H1 (cell line): Measurements from ENCODE around the gene GPR37. TPM values are rescaled to one million over a fixed set of nuclear protein-coding genes. Genes with fewer than 3 reads are reported as not detected.

ENCODE experiments used
- CTCF ChIA-PET: fragments of 300-600 bp; sonication (Branson Sonifier 250); formaldehyde crosslinking; loops from one replicate; lab custom pipeline; 2021; ENCODE audit not compliant: partially characterized antibody; lab: Charles Lee
- POLR2A ChIA-PET: fragments of 300-600 bp; sonication (Branson Sonifier 250); formaldehyde crosslinking; loops from one replicate; lab custom pipeline; 2021; ENCODE audit warnings: inconsistent platforms; ENCODE audit not compliant: partially characterized antibody; lab: Charles Lee
- DNase-seq, 2 experiments: peaks; one replicate each; pipeline versions ENCODE4 v3.0.0 to v3.0.0-alpha.2; 2010 to 2022; ENCODE audit warnings: low spot score in 2 of 2, low read depth in 1 of 2, mixed read lengths in 1 of 2
- FAIRE-seq: peaks from 2 replicates; lab custom pipeline; 2011; peaks lifted over from hg19 to GRCh38; lab: Jason Lieb, UNC
- H2AFZ ChIP-seq: 2 replicates; pipeline ENCODE4 v1.8.1; 2012; ENCODE audit warnings: low read length, inconsistent platforms
- H2AK5ac ChIP-seq: 2 replicates; pipeline ENCODE4 v1.6.1; 2013; ENCODE audit warnings: low read depth, low read length
- H2BK120ac ChIP-seq: replicated peaks from 2 replicates; pipeline ENCODE3; 2013; ENCODE audit warnings: low read depth, low read length, inconsistent platforms
- H2BK12ac ChIP-seq: 2 replicates; pipeline ENCODE4 v1.6.1; 2013; ENCODE audit warnings: low read depth, low read length
- H2BK15ac ChIP-seq: 2 replicates; pipeline ENCODE4 v1.6.1; 2013; ENCODE audit warnings: low read length
- H2BK20ac ChIP-seq: 2 replicates; pipeline ENCODE4 v1.6.1; 2013; ENCODE audit warnings: low read length
- H2BK5ac ChIP-seq: 2 replicates; pipeline ENCODE4 v1.6.1; 2013; ENCODE audit warnings: low read depth, low read length
- H3K14ac ChIP-seq: 2 replicates; pipeline ENCODE4 v1.6.1; 2013; ENCODE audit warnings: inconsistent platforms; ENCODE audit not compliant: insufficient read length
- H3K18ac ChIP-seq: 2 replicates; pipeline ENCODE4 v1.6.1; 2013; ENCODE audit warnings: low read length; ENCODE audit errors: extremely low read depth
- H3K23ac ChIP-seq: 2 replicates; pipeline ENCODE4 v1.6.1; 2013; ENCODE audit warnings: inconsistent platforms; ENCODE audit not compliant: insufficient read length
- H3K23me2 ChIP-seq: 2 replicates; pipeline ENCODE4 v1.6.1; 2013; ENCODE audit warnings: low read depth, low read length
- H3K27ac ChIP-seq: 2 replicates; pipeline ENCODE4 v1.6.1; 2011; ENCODE audit warnings: low read depth, low read length, inconsistent platforms
- H3K27me3 ChIP-seq, 4 experiments: replicated peaks in 1 of 4; 1 replicate in 1 of 4; 2 replicates in 3 of 4; pipeline versions ENCODE4 v1.6.1 to v1.8.1; 2011 to 2013; ENCODE audit warnings: low read length in 3 of 4, mild to moderate bottlenecking in 3 of 4, inconsistent platforms in 2 of 4, mixed read lengths in 2 of 4, moderate library complexity in 1 of 4; ENCODE audit not compliant: control insufficient read depth in 3 of 4, insufficient read depth in 3 of 4; ENCODE audit errors: extremely low read depth in 1 of 4
- H3K36me3 ChIP-seq, 4 experiments: 2 replicates each; pipeline versions ENCODE4 v1.6.1 to v1.8.1; 2011 to 2013; ENCODE audit warnings: mild to moderate bottlenecking in 4 of 4, low read length in 3 of 4, moderate library complexity in 2 of 4, control low read depth in 1 of 4, inconsistent platforms in 1 of 4; ENCODE audit not compliant: insufficient read depth in 4 of 4, control insufficient read depth in 2 of 4
- H3K4ac ChIP-seq: replicated peaks from 2 replicates; pipeline ENCODE3; 2013; ENCODE audit warnings: low read length, low read depth, mixed read lengths, inconsistent platforms; ENCODE audit not compliant: insufficient read length
- H3K4me1 ChIP-seq, 4 experiments: replicated peaks in 1 of 4; 1 replicate in 1 of 4; 2 replicates in 3 of 4; pipeline versions ENCODE4 v1.6.1 to v1.8.1; 2011 to 2013; ENCODE audit warnings: low read length in 3 of 4, inconsistent platforms in 2 of 4, mixed read lengths in 1 of 4; ENCODE audit not compliant: insufficient read depth in 4 of 4, control insufficient read depth in 3 of 4
- H3K4me2 ChIP-seq, 2 experiments: 2 replicates each; pipeline versions ENCODE4 v1.6.1 to v1.8.1; 2011 to 2013; ENCODE audit warnings: low read depth in 2 of 2, low read length in 2 of 2, control low read depth in 1 of 2, inconsistent platforms in 1 of 2, mild to moderate bottlenecking in 1 of 2; ENCODE audit not compliant: insufficient read depth in 1 of 2
- H3K4me3 ChIP-seq, 4 experiments: fragments of 200-600, 300-600 bp in 1 of 4; sonication (generic), shearing (Covaris generic), sonication (Bioruptor Twin) in 1 of 4; 2 replicates each; pipeline versions ENCODE4 v1.5.1 to v1.8.1; 2011 to 2016; ENCODE audit warnings: low read length in 4 of 4, low read depth in 3 of 4, control low read depth in 2 of 4, inconsistent platforms in 2 of 4, mild to moderate bottlenecking in 2 of 4, mixed read lengths in 1 of 4, moderate library complexity in 1 of 4; ENCODE audit not compliant: insufficient read depth in 2 of 4; ENCODE audit errors: extremely low read depth in 1 of 4
- H3K56ac ChIP-seq: replicated peaks from 2 replicates; pipeline ENCODE3; 2013; ENCODE audit warnings: low read depth, mild to moderate bottlenecking, mixed read lengths, low read length, inconsistent platforms; ENCODE audit not compliant: insufficient read length
- H3K79me1 ChIP-seq: 2 replicates; pipeline ENCODE4 v1.6.1; 2013; ENCODE audit warnings: low read depth, low read length, control low read depth
- H3K79me2 ChIP-seq, 2 experiments: 2 replicates each; pipeline versions ENCODE4 v1.6.1 to v1.8.1; 2012 to 2013; ENCODE audit warnings: low read length in 2 of 2, mild to moderate bottlenecking in 2 of 2, inconsistent platforms in 1 of 2; ENCODE audit not compliant: insufficient read depth in 2 of 2, control insufficient read depth in 1 of 2
- H3K9ac ChIP-seq, 4 experiments: replicated peaks in 1 of 4; 1 replicate in 1 of 4; 2 replicates in 3 of 4; pipeline versions ENCODE4 v1.6.1 to v1.8.1; 2011 to 2013; ENCODE audit warnings: low read depth in 3 of 4, low read length in 3 of 4, control low read depth in 2 of 4, mild to moderate bottlenecking in 2 of 4, moderate library complexity in 2 of 4, inconsistent platforms in 1 of 4; ENCODE audit errors: extremely low read depth in 1 of 4
- H3K9me3 ChIP-seq, 2 experiments: 2 replicates each; pipeline versions ENCODE4 v1.6.1 to v1.8.1; 2012 to 2013; ENCODE audit warnings: mild to moderate bottlenecking in 2 of 2, moderate library complexity in 2 of 2, control low read depth in 1 of 2, inconsistent platforms in 1 of 2, low read depth in 1 of 2, low read length in 1 of 2, mixed read lengths in 1 of 2; ENCODE audit not compliant: insufficient read depth in 2 of 2
- H4K20me1 ChIP-seq, 2 experiments: replicated peaks in 1 of 2; 2 replicates each; pipeline versions ENCODE3 to v1.8.1; 2011 to 2013; ENCODE audit warnings: inconsistent platforms in 2 of 2, low read length in 2 of 2, mild to moderate bottlenecking in 1 of 2; ENCODE audit not compliant: insufficient read depth in 2 of 2, control insufficient read depth in 1 of 2
- H4K5ac ChIP-seq: 2 replicates; pipeline ENCODE4 v1.6.1; 2013; ENCODE audit warnings: low read length, low read depth, mixed read lengths, inconsistent platforms; ENCODE audit not compliant: insufficient read length
- H4K8ac ChIP-seq: 2 replicates; pipeline ENCODE4 v1.8.0; 2013; ENCODE audit warnings: mild to moderate bottlenecking, moderate library complexity, low read length, inconsistent platforms; ENCODE audit not compliant: insufficient read depth; ENCODE audit errors: extremely low read depth
- H4K91ac ChIP-seq: replicated peaks from 2 replicates; pipeline ENCODE3; 2013; ENCODE audit warnings: low read length, mixed read lengths, inconsistent platforms; ENCODE audit not compliant: insufficient read length
- BRCA1 ChIP-seq: IDR thresholded peaks from 2 replicates; pipeline ENCODE4 v1.6.1; 2012; ENCODE audit warnings: low read depth, low read length, improper control_type of control experiment
- EP300 ChIP-seq, 2 experiments: IDR thresholded peaks; 1 replicate in 1 of 2; 2 replicates in 1 of 2; pipeline ENCODE4 v1.6.1; 2011 to 2012; ENCODE audit warnings: low read depth in 2 of 2, low read length in 2 of 2, mild to moderate bottlenecking in 2 of 2, borderline replicate concordance in 1 of 2, inconsistent platforms in 1 of 2, moderate library complexity in 1 of 2
- GABPA ChIP-seq: IDR thresholded peaks from 2 replicates; pipeline ENCODE4 v1.6.1; 2011; ENCODE audit warnings: mild to moderate bottlenecking, low read length, moderate library complexity, borderline replicate concordance; ENCODE audit not compliant: insufficient read depth
- KDM4A ChIP-seq: IDR thresholded peaks from one replicate; pipeline ENCODE4 v1.7.1; 2012; ENCODE audit warnings: low read depth, mild to moderate bottlenecking, moderate library complexity, low read length, inconsistent platforms; ENCODE audit not compliant: severe bottlenecking
- RXRA ChIP-seq: IDR thresholded peaks from 2 replicates; pipeline ENCODE4 v1.6.1; 2011; ENCODE audit warnings: low read depth, mild to moderate bottlenecking, low read length, moderate library complexity; ENCODE audit not compliant: insufficient read depth
- WGBS, 2 experiments: shearing (Covaris generic) in 1 of 2; methylation state at CpG; one replicate each; pipeline versions ENCODE4 v1.1.6 to v1.1.7; 2013 to 2015; ENCODE audit warnings: low lambda C conversion rate in 2 of 2, mixed read lengths in 2 of 2, inconsistent platforms in 1 of 2, low coverage in 1 of 2, missing lambda C conversion rate in 1 of 2; ENCODE audit not compliant: insufficient replicate concordance in 2 of 2, insufficient coverage in 1 of 2, insufficient read length in 1 of 2; ENCODE audit errors: extremely low coverage in 1 of 2, missing lambda C conversion rate in 1 of 2; 5-methylcytosine and 5-hydroxymethylcytosine counted together
- polyA plus RNA-seq, 7 experiments: library from polyadenylated mRNA; depleted of rRNA in 3 of 7; stranded (reverse) in 5 of 7; unstranded in 2 of 7; fragments of >200 nt in 5 of 7; fragments of 200-250 nt in 2 of 7; gene quantifications; 1 replicate in 5 of 7; 2 replicates in 1 of 7; 4 replicates in 1 of 7; pipeline versions ENCODE4 v1.2.1 to v1.2.3, GENCODE V29; 2011 to 2013; ENCODE audit warnings: missing spikeins in 2 of 7, mixed read lengths in 2 of 7
- total RNA-seq: library from RNA; stranded (reverse); fragmentation: NEBNext Ultra II Directional; extraction: Animal tissue kit (Norgen Biotek cat#: 25700); gene quantifications from 2 replicates; pipeline ENCODE4 v1.2.1, GENCODE V29; 2021
- TF ChIP-seq, protein P1 (sequence below): IDR thresholded peaks from 2 replicates; pipeline ENCODE4 v1.6.1; 2012; ENCODE audit warnings: inconsistent platforms
- TF ChIP-seq, protein P2 (sequence below): IDR thresholded peaks from 2 replicates; pipeline ENCODE4 v1.6.1; 2012; ENCODE audit warnings: inconsistent platforms

GPR37 gene
- total and polyA plus RNA-seq, 2 of the 8 experiments (the other 6 are each of a cell fraction or from before 2014, with no cell fraction given) = 1.5 to 17.4 TPM

DNA sequence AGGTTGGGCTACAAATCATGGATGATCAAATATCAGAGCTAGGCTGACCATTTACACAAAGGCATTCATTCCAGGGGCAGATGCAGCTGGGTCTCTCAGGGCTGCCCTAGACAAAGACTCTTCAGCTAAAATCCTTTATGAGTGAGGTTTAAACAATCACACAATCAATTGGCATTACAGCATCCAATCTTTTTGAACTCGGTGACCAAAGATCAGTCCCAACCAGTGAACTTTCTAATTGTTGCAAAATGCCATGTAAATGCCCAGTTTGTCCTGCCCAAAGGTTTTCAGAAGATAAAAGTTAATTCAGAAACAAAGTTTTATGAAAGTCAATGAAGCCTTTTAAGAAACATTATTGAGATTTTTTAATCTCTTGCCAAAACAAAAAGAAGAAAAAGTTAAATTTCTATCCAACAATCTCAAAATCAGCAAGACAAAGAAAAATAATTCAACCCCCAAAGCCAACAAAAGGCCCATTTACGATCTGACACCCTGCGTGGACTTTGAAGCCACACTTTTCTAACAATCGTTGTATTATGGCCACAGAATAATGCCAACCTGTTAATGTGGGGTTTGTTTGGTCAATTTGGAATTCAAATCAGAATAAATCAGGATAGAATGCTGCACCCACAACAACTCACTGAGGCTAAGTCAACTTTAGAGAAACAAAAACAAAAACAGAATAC is 40.9 kb downstream of the GPR37 start:
- Histone ChIP-seq H3K27ac (no peak overlapping the region), H3K18ac (0 out of 2 replicates have a peak overlapping the region, but pooled peaks have one; percentile 36), H3K56ac (no peak overlapping the region), H3K27me3 (no peaks in the 10 kb centered on the region), H2BK15ac (no peak overlapping the region), H3K9me3 (peaks cover 0 to under 1% of the 10 kb centered on the region in 2 experiments; a peak in 1 of 4 replicates), H2BK12ac (no peak overlapping the region; the same call in 1 of the 2 replicates), H3K79me2 (no peaks in the 10 kb centered on the region), H3K9ac (no peak overlapping the region), H2BK20ac (0 out of 2 replicates have a peak overlapping the region, but pooled peaks have one; percentile 5), H3K36me3 (no peaks in the 10 kb centered on the region), H4K5ac (no peak overlapping the region), H3K4me2 (no peak overlapping the region), H4K20me1 (no peaks in the 10 kb centered on the region), H3K14ac (no peak overlapping the region), H4K91ac (no peak overlapping the region), H2AFZ (no peak overlapping the region; the same call in 1 of the 2 replicates), H2BK5ac (no peak overlapping the region), H3K23ac (no peak overlapping the region), H3K4ac (no peak overlapping the region), H4K8ac (no peak overlapping the region), H3K4me3 (no peak overlapping the region), H3K23me2 (peaks cover 2% of the 10 kb centered on the region; the same call in 1 of the 2 replicates), H2AK5ac (no peak overlapping the region), H3K4me1 (peaks cover 0 to 6% (median 2%) of the 10 kb centered on the region in 4 experiments; a peak in 2 of 7 replicates), H3K79me1 (no peaks in the 10 kb centered on the region), H2BK120ac (no peak overlapping the region)
- TF ChIP-seq EP300 (IDR thresholded peaks at IDR 0.05; ENCODE audit: borderline replicate concordance in 1 of 2, low read depth in 2 of 2, low read length in 2 of 2) (no peak), BRCA1 (no peak), RXRA (no peak), GABPA (no peak), KDM4A (no peak)
- TF ChIP-seq, protein P1, sequence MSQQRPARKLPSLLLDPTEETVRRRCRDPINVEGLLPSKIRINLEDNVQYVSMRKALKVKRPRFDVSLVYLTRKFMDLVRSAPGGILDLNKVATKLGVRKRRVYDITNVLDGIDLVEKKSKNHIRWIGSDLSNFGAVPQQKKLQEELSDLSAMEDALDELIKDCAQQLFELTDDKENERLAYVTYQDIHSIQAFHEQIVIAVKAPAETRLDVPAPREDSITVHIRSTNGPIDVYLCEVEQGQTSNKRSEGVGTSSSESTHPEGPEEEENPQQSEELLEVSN = no peak
- TF ChIP-seq, protein P2, sequence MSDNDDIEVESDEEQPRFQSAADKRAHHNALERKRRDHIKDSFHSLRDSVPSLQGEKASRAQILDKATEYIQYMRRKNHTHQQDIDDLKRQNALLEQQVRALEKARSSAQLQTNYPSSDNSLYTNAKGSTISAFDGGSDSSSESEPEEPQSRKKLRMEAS = no peak
- FAIRE-seq (no peak), DNase-seq (no peak)
- POLR2A ChIA-PET = no interaction called here
- 87% methylated on average over 4 of the region's 4 CpGs; no CpG with 5 or more reads in 1 of the 2 experiments for WGBS, 2 experiments
- CTCF ChIA-PET = interaction anchor here (1.5 kb wide), 1 partner anchor 15 kb away, joined by 5 read pairs; no protein-coding TSS in a partner anchor
